ENCODE data around the gene CDON.

The CDON gene

GRCh38 chr11:126081915-126082250, 19.2 kb upstream of the CDON start:
- no peak for DNase-seq

GRCh38 chr11:126080161-126080941, 17.7 kb upstream of the CDON start:
- DNase-seq = peak; percentile 32

- DNase-seq = peak; percentile 70
Measured at GRCh38 chr11:126079621-126080124, 17.0 kb upstream of the CDON start.

- no peak for DNase-seq
Measured at GRCh38 chr11:126076641-126077040, 14.0 kb upstream of the CDON start.

DNA sequence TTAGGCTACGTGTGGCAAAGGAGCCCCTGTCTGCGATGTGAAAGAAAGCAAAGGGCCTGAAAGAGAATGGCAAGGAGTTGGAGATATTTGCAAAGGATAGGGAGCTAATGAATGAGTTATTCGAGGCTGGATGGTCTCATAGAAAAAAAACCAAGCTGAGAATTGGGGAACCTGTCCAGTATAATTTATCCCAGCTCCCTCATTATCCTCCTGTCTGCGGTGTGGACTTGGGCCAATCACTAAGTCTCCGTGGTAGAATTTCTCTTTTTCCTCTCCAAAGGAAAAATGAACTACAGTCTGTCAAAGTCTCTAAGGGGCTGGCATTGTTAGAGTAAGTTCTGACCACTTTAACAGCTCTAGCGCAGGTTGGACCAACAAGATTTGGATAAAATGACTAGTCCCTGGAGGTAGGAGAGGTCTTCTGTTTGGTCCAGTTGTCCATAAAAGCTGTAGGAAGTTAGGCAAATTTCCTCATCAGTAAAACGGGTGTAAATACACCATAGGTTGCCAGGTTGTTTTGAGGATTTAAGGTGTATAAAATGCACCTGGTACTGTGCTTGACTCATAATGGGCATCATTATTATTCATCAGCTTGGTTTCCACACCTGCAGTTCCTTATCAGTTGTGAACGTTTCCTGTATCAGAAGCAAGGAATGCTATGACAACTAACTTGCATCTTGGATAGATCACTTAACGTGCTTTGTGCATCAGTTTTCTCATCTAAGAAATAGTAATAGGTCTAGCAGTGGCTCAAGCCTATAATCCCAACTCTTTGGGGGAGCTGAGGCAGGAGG, 10.3 kb upstream of the CDON start:
- no peak for DNase-seq

GRCh38 chr11:126072141-126072741, 9.6 kb upstream of the CDON start:
- DNase-seq = peak; percentile 67

- DNase-seq = no peak
Measured at GRCh38 chr11:126063507-126063852, 814 bp upstream of the CDON start.

DNA sequence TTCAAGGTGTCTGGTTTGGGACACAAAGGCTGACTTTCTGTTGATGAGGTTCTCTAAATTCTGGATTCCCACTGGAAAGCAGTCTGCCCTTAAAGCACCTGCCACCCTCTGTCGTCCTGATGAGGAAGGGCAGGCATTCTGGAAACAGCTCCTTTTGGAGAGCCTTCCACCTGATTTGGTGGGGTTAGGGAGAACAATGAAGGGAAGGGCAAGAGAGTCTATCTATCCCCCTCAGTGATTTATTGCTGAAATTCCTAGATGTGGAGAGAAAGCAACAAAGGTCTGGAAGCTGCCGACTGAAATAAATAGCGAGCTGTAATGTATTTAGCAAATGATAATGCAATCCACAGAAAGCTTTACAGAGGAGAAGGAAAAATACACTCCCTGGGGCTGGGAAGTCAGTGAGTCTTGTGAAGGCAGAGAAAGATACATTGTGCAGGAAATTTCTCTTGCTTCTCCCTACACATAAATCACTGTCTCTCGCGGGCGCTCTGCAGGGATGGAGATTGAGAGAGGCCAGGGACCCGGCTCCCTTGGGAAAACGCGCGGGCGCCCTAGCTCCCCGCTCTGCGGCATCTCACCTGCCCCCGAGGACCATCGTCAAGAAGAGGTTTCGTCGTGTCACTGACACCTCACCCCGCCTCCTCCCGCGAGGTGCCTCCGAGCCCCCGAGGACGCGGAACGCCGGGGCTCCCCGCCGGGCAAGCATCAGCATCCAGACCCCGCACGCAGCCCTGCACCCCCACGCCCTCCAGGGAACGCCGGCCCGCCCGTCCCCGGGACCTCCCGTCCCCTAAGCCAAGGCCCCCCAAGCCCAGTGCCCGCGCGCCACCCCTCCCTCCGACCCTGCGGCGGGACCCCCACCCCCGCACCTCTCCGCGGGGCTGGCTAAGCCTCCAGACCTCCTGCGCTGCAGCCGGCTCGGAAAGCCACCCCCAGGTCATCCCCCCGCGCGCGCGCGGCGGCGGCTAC, 673 bp downstream of the CDON start:
- peak; percentile 57 for DNase-seq

- peak; percentile 69 for DNase-seq
Measured at GRCh38 chr11:126060757-126061171, 1.9 kb downstream of the CDON start.

DNA sequence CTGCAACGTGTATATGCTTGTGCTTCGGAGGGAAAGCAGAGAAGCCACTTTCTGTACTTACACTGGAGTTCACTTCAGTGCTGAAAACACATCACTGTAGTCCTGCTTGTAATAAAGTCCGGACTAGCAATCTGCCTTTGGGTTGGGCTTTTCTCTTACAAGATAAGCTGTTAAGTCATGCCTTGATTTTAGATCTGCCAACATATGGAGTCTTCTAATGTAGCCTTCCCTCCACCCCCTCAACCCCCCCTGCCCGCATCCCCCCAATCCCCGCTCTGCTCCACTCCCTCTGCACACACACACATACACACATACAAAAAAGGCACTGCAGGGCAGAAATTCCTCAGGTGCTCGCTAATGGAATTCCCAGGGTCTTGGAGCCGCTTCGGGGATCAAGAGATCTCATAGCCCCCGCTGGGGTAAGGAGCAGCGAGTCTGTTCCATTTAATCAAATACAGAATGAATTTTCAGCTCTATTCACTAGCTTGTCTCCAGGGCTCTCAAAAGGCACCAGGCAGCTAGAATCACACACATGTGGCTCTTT, 3.4 kb downstream of the CDON start:
- DNase-seq = no peak

- DNase-seq = no peak
Measured at GRCh38 chr11:126058105-126058874, 4.4 kb downstream of the CDON start.

DNA sequence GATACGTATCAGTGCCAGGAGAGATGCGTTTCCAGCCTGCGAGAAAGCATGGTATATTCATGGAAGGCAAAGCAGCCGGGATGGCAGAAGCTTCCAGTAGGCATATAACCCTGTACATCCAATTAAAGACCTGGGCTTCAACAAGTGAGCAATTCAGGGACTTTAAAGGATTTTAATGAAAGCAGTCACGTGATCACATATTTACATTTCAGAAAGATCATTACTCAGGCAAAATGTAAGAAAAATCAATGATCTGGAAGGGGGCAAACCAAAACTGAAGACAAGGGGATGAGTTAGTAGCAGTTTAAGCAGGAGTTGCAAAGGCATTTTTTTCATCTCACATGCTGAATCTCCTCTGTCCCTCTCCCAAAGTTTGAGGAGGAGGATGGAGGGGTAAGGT, 7.8 kb downstream of the CDON start:
- DNase-seq = no peak

DNA sequence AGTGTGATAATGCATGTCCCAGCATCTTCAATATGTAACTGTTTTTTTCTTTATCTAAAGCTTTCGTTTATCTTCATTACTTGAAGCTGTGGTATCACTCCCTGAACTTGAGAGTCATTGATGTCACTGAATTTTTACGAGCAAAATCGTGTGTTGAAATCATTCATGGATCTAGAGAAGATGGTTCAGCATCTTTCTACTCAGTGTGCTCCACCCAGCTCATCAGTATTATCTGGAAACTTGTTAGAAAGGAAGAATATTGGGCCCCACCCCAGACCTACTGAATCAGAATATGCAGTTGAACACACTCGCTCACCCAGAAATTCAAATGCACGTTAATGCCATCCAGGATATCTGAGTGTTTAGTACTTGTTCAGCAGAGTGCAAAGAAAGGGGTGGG, 8.3 kb downstream of the CDON start:
- DNase-seq = no peak

- DNase-seq = no peak
Measured at GRCh38 chr11:126053415-126054286, 9.0 kb downstream of the CDON start.

DNA sequence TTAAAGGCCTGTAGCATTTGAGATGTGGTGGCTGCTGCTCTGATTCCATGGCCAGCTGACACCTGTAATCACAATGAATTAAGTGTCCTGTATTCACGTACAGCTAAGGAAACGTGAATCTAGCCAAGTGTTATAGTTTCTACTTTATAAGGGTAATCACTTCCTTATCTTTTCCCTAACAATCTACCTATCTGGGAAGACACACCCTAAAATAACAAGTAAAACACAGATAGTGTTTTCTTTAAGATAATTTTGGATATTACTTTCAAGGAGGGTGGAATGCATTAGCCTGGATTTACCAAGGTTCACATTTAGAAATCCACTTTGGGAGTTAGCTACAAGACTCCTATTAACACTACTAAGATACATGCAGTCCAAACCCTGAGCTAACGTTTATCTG, 11.5 kb downstream of the CDON start:
- no peak for DNase-seq

GRCh38 chr11:126049159-126049558, 13.5 kb downstream of the CDON start:
- DNase-seq = no peak

- DNase-seq = no peak
Measured at GRCh38 chr11:126048197-126048596, 14.5 kb downstream of the CDON start.

- DNase-seq = no peak
Measured at GRCh38 chr11:126046570-126047195, 16.0 kb downstream of the CDON start.

DNA sequence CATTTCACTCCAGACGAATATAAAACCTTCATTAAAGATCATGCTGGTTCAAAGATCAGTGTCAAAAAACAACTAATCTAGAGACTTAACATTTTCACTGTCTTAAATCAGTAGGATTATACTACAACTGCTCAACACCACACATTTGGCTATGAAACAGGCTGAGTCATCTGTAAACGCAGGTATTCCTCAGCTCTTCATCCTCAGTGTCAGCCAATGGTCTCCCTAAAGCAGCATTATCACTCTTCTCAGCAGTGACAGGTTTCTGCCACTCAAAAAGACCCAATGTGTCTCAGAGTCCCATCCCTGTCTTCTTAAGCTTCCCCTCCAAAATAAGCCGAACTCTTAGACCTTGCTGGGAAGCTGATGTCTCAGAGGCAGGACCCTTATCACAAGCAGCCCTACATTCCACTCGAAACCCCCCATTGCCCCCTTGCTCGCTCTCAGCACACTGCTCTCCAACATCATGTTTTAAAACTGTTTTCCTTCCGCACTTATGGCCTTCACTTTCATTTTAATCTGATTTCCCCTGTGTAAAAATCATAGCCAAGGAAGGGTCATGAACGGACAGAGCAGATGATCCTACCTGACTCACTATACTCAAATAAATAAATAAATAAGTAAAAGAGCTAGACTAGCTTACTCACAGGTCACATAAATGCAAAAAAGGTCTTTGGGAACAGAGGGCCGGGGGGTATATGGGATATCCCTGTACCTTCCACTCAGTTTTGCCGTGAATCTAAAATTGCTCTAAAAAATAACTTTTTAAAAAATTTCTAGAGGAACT, 23.0 kb downstream of the CDON start:
- DNase-seq = no peak
